ENCODE results near the gene RALGPS1.

GRCh38 chr9:127144670-127145445 is 230.3 kb downstream of the RALGPS1 start:
- TF ChIP-seq MAX (IDR thresholded peaks at IDR 0.05; ENCODE audit: low read depth, low read length) (no peak), POLR2A (IDR thresholded peaks at IDR 0.05; ENCODE audit: extremely low read depth, insufficient read length) (no peak), CTCF (IDR thresholded peaks at IDR 0.05; ENCODE audit: low read depth, low read length) (no peak), MYC (IDR thresholded peaks at IDR 0.05; ENCODE audit: low read depth, low read length) (no peak)
